Heart left ventricle (tissue), 16 donors: ENCODE measurements around the gene FAM120B. TPM values are rescaled to one million over a fixed set of nuclear protein-coding genes. Genes with fewer than 3 reads are reported as not detected.

Source experiments
- ATAC-seq, 4 donors: fragments of 200-7000 bp; cut with Tn5 transposase; one replicate each; pipeline ENCODE4 v1.9.1; 2020 to 2022; ENCODE audit warnings: moderate library complexity in 4 of 4, mild to moderate bottlenecking in 3 of 4, moderate number of reproducible peaks in 1 of 4
- DNase-seq, 5 donors: peaks; one replicate each; pipeline ENCODE4 v3.0.0-alpha.2; 2020
- H3K27ac ChIP-seq, 12 donors: fragments of 200-600 bp; sonication (generic) in 4 of 12; one replicate each; pipeline versions ENCODE4 v1.5.0 to v1.8.0; 2016 to 2022; ENCODE audit warnings: mild to moderate bottlenecking in 2 of 12
- H3K27me3 ChIP-seq, 9 donors: fragments of 200-600 bp; sonication (generic) in 2 of 9; one replicate each; pipeline versions ENCODE4 v1.5.1 to v1.8.0; 2016 to 2022; ENCODE audit warnings: mild to moderate bottlenecking in 3 of 9
- H3K36me3 ChIP-seq, 9 donors: fragments of 200-600 bp; sonication (generic) in 2 of 9; one replicate each; pipeline versions ENCODE4 v1.5.0 to v1.8.0; 2018 to 2022; ENCODE audit warnings: mild to moderate bottlenecking in 2 of 9
- H3K4me1 ChIP-seq, 12 donors: fragments of 200-600 bp; sonication (generic) in 4 of 12; one replicate each; pipeline versions ENCODE4 v1.5.0 to v1.8.0; 2016 to 2022; ENCODE audit warnings: mild to moderate bottlenecking in 3 of 12
- H3K4me3 ChIP-seq, 12 donors: fragments of 200-600 bp; sonication (generic) in 4 of 12; one replicate each; pipeline versions ENCODE4 v1.5.0 to v1.8.0; 2017 to 2022; ENCODE audit warnings: mild to moderate bottlenecking in 9 of 12, moderate library complexity in 4 of 12
- H3K9me3 ChIP-seq, 12 donors: fragments of 200-600 bp; sonication (generic) in 4 of 12; one replicate each; pipeline versions ENCODE4 v1.5.0 to v1.8.0; 2016 to 2022; ENCODE audit warnings: mild to moderate bottlenecking in 1 of 12
- POLR2A ChIP-seq, 2 donors: fragments of 450-650 bp; IDR thresholded peaks; one replicate each; pipeline ENCODE4 v1.6.1; 2017; ENCODE audit warnings: antibody characterized with exemption in 2 of 2, mild to moderate bottlenecking in 2 of 2, moderate library complexity in 2 of 2
- WGBS, 4 donors: extraction: QIAGEN DNeasy Blood & Tissue Kit in 2 of 4; methylation state at CpG; one replicate each; pipeline versions ENCODE4 v1.1.5 to v1.1.7; 2013 to 2018; 5-methylcytosine and 5-hydroxymethylcytosine counted together
- intact Hi-C, 10 donors: fragments of 100-400 bp; cut with DNase I; formaldehyde crosslinking; loops; one replicate each; pipeline versions ENCODE4 v1.11.1 to v1.14.2; 2022
- long read RNA-seq, 3 donors: library from polyadenylated mRNA; unstranded; transcript quantifications; one replicate each; pipeline ENCODE4 v2.0.0, GENCODE V29; 2020 to 2021
- polyA plus RNA-seq, 2 donors: library from polyadenylated mRNA; stranded (reverse); fragments of 200-250 nt; gene quantifications; one replicate each; pipeline ENCODE4 v1.2.3, GENCODE V29; 2013
- total RNA-seq, 9 donors: library from RNA; depleted of rRNA in 2 of 9; stranded (reverse); fragments of >200 nt in 2 of 9; fragmentation: NEBNext Ultra II Directional in 3 of 9; extraction: Animal tissue kit (Norgen Biotek cat#: 25700) in 3 of 9; gene quantifications; one replicate each; pipeline versions ENCODE4 v1.1.0 to v1.2.4, GENCODE V29; 2016 to 2023
- TF ChIP-seq, protein P1 (sequence below), 12 donors: fragments of 200-600 bp; sonication (generic) in 4 of 12; IDR thresholded peaks; one replicate each; pipeline versions ENCODE4 v1.5.0 to v1.8.0; 2018 to 2022; ENCODE audit warnings: antibody characterized with exemption in 12 of 12, mild to moderate bottlenecking in 5 of 12
- donor health status: ischemic (EF 13 %, LVEDD 7.1; RV severe dilation, severe dysfunction).
- donor health status: healthy with polysubstance abuse.
- donor health status: DM: no; HTN: yes; CAD: no.
- donor health status: DM: no; HTN: no; CAD: no.
- donor health status: ischemic (EF 25% LVEDD 6.9; RV normal size, moderate dysfunction).
- donor health status: ischemic (EF 25% LVEDD 5.7; RV mildly dilated, moderate dysfunction).
- donor health status: healthy.
- donor health status: DM: yes; HTN: yes; CAD: no.
- donor health status: ischemic (EF 35%, LVEDD 5.7; RV mildly dilated, moderate dysfunction).
- donor health status: nonischemic (EF 11% LVEDD 7.7; RV severe dilation, severe dysfunction).
- donor health status: DM: yes; HTN: yes; CAD: no.
- donor health status: PGD.
- donor health status: ischemic (EF 29% LVEDD 5.4; RV normal size, mild dysfunction).
- donor health status: nonischemic (EF 23%, LVEDD 6.1; RV moderate dilation, normal function).

FAM120B gene, protein sequence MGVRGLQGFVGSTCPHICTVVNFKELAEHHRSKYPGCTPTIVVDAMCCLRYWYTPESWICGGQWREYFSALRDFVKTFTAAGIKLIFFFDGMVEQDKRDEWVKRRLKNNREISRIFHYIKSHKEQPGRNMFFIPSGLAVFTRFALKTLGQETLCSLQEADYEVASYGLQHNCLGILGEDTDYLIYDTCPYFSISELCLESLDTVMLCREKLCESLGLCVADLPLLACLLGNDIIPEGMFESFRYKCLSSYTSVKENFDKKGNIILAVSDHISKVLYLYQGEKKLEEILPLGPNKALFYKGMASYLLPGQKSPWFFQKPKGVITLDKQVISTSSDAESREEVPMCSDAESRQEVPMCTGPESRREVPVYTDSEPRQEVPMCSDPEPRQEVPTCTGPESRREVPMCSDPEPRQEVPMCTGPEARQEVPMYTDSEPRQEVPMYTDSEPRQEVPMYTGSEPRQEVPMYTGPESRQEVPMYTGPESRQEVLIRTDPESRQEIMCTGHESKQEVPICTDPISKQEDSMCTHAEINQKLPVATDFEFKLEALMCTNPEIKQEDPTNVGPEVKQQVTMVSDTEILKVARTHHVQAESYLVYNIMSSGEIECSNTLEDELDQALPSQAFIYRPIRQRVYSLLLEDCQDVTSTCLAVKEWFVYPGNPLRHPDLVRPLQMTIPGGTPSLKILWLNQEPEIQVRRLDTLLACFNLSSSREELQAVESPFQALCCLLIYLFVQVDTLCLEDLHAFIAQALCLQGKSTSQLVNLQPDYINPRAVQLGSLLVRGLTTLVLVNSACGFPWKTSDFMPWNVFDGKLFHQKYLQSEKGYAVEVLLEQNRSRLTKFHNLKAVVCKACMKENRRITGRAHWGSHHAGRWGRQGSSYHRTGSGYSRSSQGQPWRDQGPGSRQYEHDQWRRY
- total RNA-seq, result 10 to 100 TPM; 12.1 to 29.4 (median 19.9) TPM
- polyA plus RNA-seq, result 1 to 10 TPM; 6.6 to 7.3 TPM
- long read RNA-seq, donor 1, full-length matches to known transcripts, result 28 of 40 reads
- long read RNA-seq, donor 1, partial matches to known transcripts, result 4 of 40 reads
- long read RNA-seq, donor 1, other reads (novel, unspliced or antisense), result 8 of 40 reads
- long read RNA-seq, donor 2, full-length matches to known transcripts, result 80 of 104 reads
- long read RNA-seq, donor 2, partial matches to known transcripts, result 10 of 104 reads
- long read RNA-seq, donor 2, other reads (novel, unspliced or antisense), result 14 of 104 reads
- long read RNA-seq, donor 3, full-length matches to known transcripts, result 38 of 49 reads
- long read RNA-seq, donor 3, partial matches to known transcripts, result 4 of 49 reads
- long read RNA-seq, donor 3, other reads (novel, unspliced or antisense), result 7 of 49 reads

DNA sequence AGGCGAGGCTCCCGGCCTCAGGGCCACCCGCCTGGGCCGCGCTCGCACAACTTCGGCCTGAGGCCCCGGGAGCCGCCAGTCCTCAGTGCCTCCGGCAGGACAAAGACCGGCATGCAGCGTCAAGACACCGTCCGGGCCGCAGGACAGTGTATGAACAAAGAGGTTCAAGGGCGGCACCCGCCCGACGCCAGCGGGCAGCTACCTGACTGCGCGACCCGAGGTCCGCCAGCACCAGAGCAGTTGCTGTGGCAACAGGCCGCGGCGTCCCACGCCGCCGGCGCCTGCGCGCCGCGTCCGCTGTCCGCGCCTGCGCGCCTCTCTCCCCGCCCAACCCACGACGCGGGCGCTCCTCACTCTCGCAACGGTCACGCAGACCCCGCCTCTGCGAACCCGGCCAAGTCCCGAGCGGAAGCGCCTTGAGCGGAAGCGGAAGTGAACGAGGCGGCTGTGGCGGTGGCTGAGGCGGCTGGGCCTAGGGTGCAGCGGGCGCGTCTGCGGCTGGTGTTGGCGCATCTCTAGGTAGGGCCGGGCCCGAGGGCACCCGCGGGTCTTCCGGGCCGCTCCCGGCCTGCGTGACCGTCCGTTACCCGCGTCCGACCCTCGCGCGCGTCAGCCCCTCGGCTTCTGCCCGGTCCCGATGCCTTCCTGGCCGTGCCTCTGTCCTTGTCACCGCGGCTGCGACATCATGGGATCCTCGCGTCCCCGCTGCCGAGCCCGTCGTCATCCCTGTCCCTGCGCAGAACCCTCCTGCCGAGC is at the start of gene FAM120B:
Gene FAM120B (plus strand): TSS at position 435 of the 756 bp plus-strand sequence. CDS start 10,633 bp downstream, outside the sequence.
- Histone ChIP-seq H3K36me3 (no peaks in the 10 kb centered on the region), H3K27me3 (no peaks in the 10 kb centered on the region)
- intact Hi-C loops, result loop anchor here in 5 of 10 donors (5.0 to 10.0 kb wide), 4 partner anchors 216 to 264 kb away; no protein-coding TSS in a partner anchor

DNA sequence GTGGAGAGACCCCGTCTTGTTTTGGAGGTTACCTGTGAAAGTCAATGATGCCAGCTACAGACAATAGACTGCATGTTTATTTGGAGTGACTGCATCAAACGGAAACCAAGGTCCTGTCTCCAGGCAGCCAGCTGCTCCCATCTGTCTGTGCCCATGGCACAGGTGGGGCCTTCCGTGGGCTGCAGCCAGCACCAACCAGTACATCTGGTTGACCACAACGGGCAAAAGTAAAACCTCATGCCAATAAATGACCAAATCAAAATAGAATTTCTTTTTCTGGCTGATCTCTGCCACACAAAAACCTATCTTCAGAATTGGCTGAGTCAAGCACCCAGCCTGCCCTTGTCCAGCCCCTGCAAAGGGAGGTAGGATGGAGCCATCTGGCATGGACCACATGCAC is 49.2 kb upstream of the FAM120B start:
- Histone ChIP-seq H3K36me3 (no peaks in the 10 kb centered on the region), H3K9me3 (no peaks in the 10 kb centered on the region), H3K4me1 (peaks cover 0 to 3% (median 0%) of the 10 kb centered on the region in 12 donors), H3K27me3 (no peaks in the 10 kb centered on the region), H3K4me3 (no peak overlapping the region), H3K27ac (no peak overlapping the region)
- TF ChIP-seq POLR2A (IDR thresholded peaks at IDR 0.05), result no peak
- TF ChIP-seq, protein P1, sequence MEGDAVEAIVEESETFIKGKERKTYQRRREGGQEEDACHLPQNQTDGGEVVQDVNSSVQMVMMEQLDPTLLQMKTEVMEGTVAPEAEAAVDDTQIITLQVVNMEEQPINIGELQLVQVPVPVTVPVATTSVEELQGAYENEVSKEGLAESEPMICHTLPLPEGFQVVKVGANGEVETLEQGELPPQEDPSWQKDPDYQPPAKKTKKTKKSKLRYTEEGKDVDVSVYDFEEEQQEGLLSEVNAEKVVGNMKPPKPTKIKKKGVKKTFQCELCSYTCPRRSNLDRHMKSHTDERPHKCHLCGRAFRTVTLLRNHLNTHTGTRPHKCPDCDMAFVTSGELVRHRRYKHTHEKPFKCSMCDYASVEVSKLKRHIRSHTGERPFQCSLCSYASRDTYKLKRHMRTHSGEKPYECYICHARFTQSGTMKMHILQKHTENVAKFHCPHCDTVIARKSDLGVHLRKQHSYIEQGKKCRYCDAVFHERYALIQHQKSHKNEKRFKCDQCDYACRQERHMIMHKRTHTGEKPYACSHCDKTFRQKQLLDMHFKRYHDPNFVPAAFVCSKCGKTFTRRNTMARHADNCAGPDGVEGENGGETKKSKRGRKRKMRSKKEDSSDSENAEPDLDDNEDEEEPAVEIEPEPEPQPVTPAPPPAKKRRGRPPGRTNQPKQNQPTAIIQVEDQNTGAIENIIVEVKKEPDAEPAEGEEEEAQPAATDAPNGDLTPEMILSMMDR (IDR thresholded peaks at IDR 0.05), result no peak
- DNase-seq, result peak in 1 of 5 donors; percentile 19
- intact Hi-C loops, result no loop called here
- 90 to 93% (median 91%) methylated on average over 4 of the region's 4 CpGs for WGBS, 4 donors
- no peak for ATAC-seq

More for the DNA sequence above, at the start of gene FAM120B:
- peaks cover 5 to 50% (median 35%) of the 10 kb centered on the region in 12 donors for H3K4me1 ChIP-seq
- whole genome bisulfite sequencing, 4 donors, result 0% methylated on average over 65 to 97 of the region's 97 CpGs
- ATAC-seq (peak; percentile 98 to 99 (median 99)), DNase-seq (peak; percentile 97 to 99 (median 98))
- peak within 1 kb of the TSS; percentile 77 to 99 (median 94) for H3K4me3 ChIP-seq
- peak within 1 kb of the TSS; percentile 79 to 96 (median 92) for H3K27ac ChIP-seq
- H3K9me3 ChIP-seq, result no peaks in the 10 kb centered on the region
- TF ChIP-seq, protein P1 (IDR thresholded peaks at IDR 0.05), result no peak
- peak; percentile 32 to 95 for TF ChIP-seq POLR2A (IDR thresholded peaks at IDR 0.05)

DNA sequence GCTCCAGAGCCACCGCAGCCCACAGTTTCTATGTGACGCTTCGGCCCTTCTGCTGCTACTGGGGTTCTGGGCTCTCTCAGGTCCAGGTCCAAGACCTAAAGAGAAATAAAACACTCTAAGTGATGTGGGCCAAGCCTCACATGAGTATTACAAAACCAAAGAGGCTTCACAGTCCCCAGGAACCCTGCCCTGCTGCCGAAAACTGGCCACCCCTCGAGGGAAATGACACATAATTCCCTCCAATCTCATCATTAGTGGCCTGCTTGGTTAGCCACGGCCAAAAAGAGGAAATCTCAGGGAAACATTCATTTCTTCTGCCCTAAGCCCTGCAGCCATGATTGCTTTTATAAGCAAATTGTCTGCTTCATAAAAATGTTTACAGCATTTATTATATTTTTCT is 48.2 kb upstream of the FAM120B start:
- ATAC-seq (no peak), DNase-seq (peak in 1 of 5 donors; percentile 29)
- Histone ChIP-seq H3K36me3 (no peaks in the 10 kb centered on the region), H3K27ac (peak overlapping the region in 1 of 12 donors; percentile 13), H3K4me3 (no peak overlapping the region), H3K9me3 (no peaks in the 10 kb centered on the region), H3K27me3 (peaks cover 0 to 6% (median 0%) of the 10 kb centered on the region in 9 donors), H3K4me1 (peaks cover 0 to 3% (median 0%) of the 10 kb centered on the region in 12 donors)
- no peak for TF ChIP-seq POLR2A (IDR thresholded peaks at IDR 0.05)
- TF ChIP-seq, protein P1 (IDR thresholded peaks at IDR 0.05), result no peak
- intact Hi-C loops, result no loop called here
- WGBS, 4 donors, result 76 to 85% (median 78%) methylated on average over 6 of the region's 6 CpGs
